HL-60 (cell line): ENCODE measurements around the gene ZNF410.

ENCODE experiments used
- DNase-seq, 2 experiments: peaks; one replicate each; pipeline ENCODE4 v3.0.0-alpha.2; 2010 to 2020; ENCODE audit warnings: low read depth in 1 of 2, low spot score in 1 of 2
- H3K27ac ChIP-seq: fragments of 250-450 bp; sonication (Bioruptor Pico); replicated peaks from 2 replicates; pipeline ENCODE4 v1.5.1; 2020; ENCODE audit warnings: mild to moderate bottlenecking, moderate library complexity
- H3K27me3 ChIP-seq: fragments of 250-450 bp; sonication (Bioruptor Pico); 2 replicates; pipeline ENCODE4 v1.5.1; 2021; ENCODE audit warnings: mild to moderate bottlenecking, moderate library complexity; ENCODE audit not compliant: insufficient read depth, poor library complexity, severe bottlenecking
- H3K4me3 ChIP-seq: replicated peaks from 2 replicates; pipeline ENCODE4 v1.5.1; 2011; ENCODE audit warnings: mild to moderate bottlenecking, control low read depth, low read length; ENCODE audit not compliant: insufficient read depth
- GABPA ChIP-seq: IDR thresholded peaks from 2 replicates; pipeline ENCODE4 v1.6.1; 2012; ENCODE audit warnings: low read depth
- POLR2AphosphoS5 ChIP-seq: IDR thresholded peaks from 2 replicates; pipeline ENCODE4 v1.6.1; 2012; ENCODE audit warnings: low read depth
- REST ChIP-seq: IDR thresholded peaks from 2 replicates; pipeline ENCODE4 v1.6.1; 2012; ENCODE audit warnings: low read depth; ENCODE audit not compliant: insufficient replicate concordance
- SPI1 ChIP-seq: IDR thresholded peaks from 2 replicates; pipeline ENCODE4 v1.6.1; 2012; ENCODE audit warnings: low read depth, mild to moderate bottlenecking, borderline replicate concordance
- TF ChIP-seq, protein P1 (sequence below): IDR thresholded peaks from one replicate; pipeline ENCODE4 v1.5.1; 2011; ENCODE audit warnings: low read length, control low read depth, inconsistent platforms; ENCODE audit not compliant: insufficient read depth

ZNF410 gene

GRCh38 chr14:73973497-73973896, 86.8 kb downstream of the ZNF410 start:
- Histone ChIP-seq H3K4me3 (no peak overlapping the region), H3K27me3 (no peaks in the 10 kb centered on the region), H3K27ac (no peak overlapping the region)
- no peak for DNase-seq
- TF ChIP-seq POLR2AphosphoS5, result no peak
- no peak for TF ChIP-seq SPI1

DNA sequence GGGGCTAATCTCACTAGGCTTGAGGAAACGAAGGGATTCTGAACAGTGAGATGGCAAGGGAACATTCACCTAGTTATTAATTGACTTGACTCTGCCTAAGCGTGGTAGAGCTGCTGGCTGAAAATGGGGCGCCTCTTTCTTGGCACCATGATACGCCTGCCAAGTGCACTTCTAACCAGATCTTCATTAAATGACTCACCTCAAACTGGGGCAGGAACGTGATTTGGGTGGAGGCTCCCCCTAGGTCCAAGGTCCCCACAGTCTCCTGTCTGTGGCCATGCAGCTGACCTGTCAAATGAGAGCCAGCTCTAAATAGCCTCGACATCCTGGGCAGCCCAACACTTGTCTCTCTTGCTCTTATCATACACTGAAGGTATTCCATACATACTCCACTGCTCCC, 89.5 kb downstream of the ZNF410 start:
- TF ChIP-seq, protein P1, sequence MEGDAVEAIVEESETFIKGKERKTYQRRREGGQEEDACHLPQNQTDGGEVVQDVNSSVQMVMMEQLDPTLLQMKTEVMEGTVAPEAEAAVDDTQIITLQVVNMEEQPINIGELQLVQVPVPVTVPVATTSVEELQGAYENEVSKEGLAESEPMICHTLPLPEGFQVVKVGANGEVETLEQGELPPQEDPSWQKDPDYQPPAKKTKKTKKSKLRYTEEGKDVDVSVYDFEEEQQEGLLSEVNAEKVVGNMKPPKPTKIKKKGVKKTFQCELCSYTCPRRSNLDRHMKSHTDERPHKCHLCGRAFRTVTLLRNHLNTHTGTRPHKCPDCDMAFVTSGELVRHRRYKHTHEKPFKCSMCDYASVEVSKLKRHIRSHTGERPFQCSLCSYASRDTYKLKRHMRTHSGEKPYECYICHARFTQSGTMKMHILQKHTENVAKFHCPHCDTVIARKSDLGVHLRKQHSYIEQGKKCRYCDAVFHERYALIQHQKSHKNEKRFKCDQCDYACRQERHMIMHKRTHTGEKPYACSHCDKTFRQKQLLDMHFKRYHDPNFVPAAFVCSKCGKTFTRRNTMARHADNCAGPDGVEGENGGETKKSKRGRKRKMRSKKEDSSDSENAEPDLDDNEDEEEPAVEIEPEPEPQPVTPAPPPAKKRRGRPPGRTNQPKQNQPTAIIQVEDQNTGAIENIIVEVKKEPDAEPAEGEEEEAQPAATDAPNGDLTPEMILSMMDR, result no peak
- no peak for TF ChIP-seq POLR2AphosphoS5
- TF ChIP-seq GABPA, result no peak
- no peak for TF ChIP-seq REST
- TF ChIP-seq SPI1, result no peak
- no peak for DNase-seq

GRCh38 chr14:73977896-73978295, 91.2 kb downstream of the ZNF410 start:
- no peaks in the 10 kb centered on the region for H3K27me3 ChIP-seq
- no peak for DNase-seq
- TF ChIP-seq REST, result no peak
- no peak for TF ChIP-seq SPI1
- no peak for TF ChIP-seq GABPA
- TF ChIP-seq POLR2AphosphoS5, result no peak
- TF ChIP-seq, protein P1, result no peak
- no peak overlapping the region for H3K27ac ChIP-seq
- no peak overlapping the region for H3K4me3 ChIP-seq

More for the DNA sequence above, 89.5 kb downstream of the ZNF410 start:
- no peaks in the 10 kb centered on the region for H3K27me3 ChIP-seq
- H3K4me3 ChIP-seq, result no peak overlapping the region
- H3K27ac ChIP-seq, result no peak overlapping the region
